ENCODE data around the gene PSAPL1. TPM values are rescaled to one million over a fixed set of nuclear protein-coding genes. Genes with fewer than 3 reads are reported as not detected.

Gene PSAPL1
- total RNA-seq, 4 donors from 2014 or later: not detected

- Histone ChIP-seq H3K27me3 (no peaks in the 10 kb centered on the region), H3K27ac (replicated peaks in 1 of 4) (peak overlapping the region in 2 of 4 donors; percentile 5 to 36), H3K4me3 (no peak overlapping the region), H3K4me1 (peaks cover 0 to 35% (median 29%) of the 10 kb centered on the region in 4 donors), H3K36me3 (no peaks in the 10 kb centered on the region), H3K9me3 (peaks cover 0 to 11% (median 10%) of the 10 kb centered on the region in 4 donors)
- TF ChIP-seq POLR2AphosphoS5 (IDR thresholded peaks at IDR 0.05) (no peak), CTCF (IDR thresholded peaks at IDR 0.05) (peak; percentile 27 to 32 (median 29))
- 36% methylated on average over 9 of the region's 11 CpGs for WGBS
- intact Hi-C loops (cut with DNase I): loop anchor here (10.0 kb wide), 2 partner anchors 252 to 268 kb away; partner anchors contain the start of gene SORCS2
- DNase-seq (ENCODE audit: extremely low spot score): no peak
Measured at GRCh38 chr4:7462509-7462971, 27.8 kb upstream of the PSAPL1 start.

GRCh38 chr4:7461230-7461629, 26.5 kb upstream of the PSAPL1 start:
- TF ChIP-seq EP300 (IDR thresholded peaks at IDR 0.05): no peak
- TF ChIP-seq POLR2AphosphoS5 (IDR thresholded peaks at IDR 0.05): no peak
- no peak for TF ChIP-seq POLR2A (IDR thresholded peaks at IDR 0.05; ENCODE audit: low read depth)
- TF ChIP-seq CTCF (IDR thresholded peaks at IDR 0.05): no peak
- intact Hi-C loops (cut with DNase I): loop anchor here (10.0 kb wide), 2 partner anchors 254 to 266 kb away; partner anchors contain the start of gene SORCS2

GRCh38 chr4:7460566-7460965, 25.8 kb upstream of the PSAPL1 start:
- Histone ChIP-seq H3K27me3 (no peaks in the 10 kb centered on the region), H3K4me3 (no peak overlapping the region), H3K36me3 (no peaks in the 10 kb centered on the region), H3K4me1 (peaks cover 0 to 35% (median 29%) of the 10 kb centered on the region in 4 donors), H3K9me3 (peaks cover 0 to under 1% (median under 1%) of the 10 kb centered on the region in 4 donors), H3K27ac (replicated peaks in 1 of 4) (no peak overlapping the region)
- 61% methylated on average over 17 of the region's 17 CpGs for WGBS
- no peak for TF ChIP-seq POLR2A (IDR thresholded peaks at IDR 0.05; ENCODE audit: low read depth)
- TF ChIP-seq EP300 (IDR thresholded peaks at IDR 0.05): no peak
- no peak for TF ChIP-seq POLR2AphosphoS5 (IDR thresholded peaks at IDR 0.05)
- TF ChIP-seq CTCF (IDR thresholded peaks at IDR 0.05): no peak
- no peak for DNase-seq (ENCODE audit: extremely low spot score)
- intact Hi-C loops (cut with DNase I): loop anchor here (10.0 kb wide), 2 partner anchors 254 to 266 kb away; partner anchors contain the start of gene SORCS2

More at GRCh38 chr4:7461230-7461629, 26.5 kb upstream of the PSAPL1 start:
- WGBS: 68% methylated on average over 15 of the region's 17 CpGs
- Histone ChIP-seq H3K4me3 (no peak overlapping the region), H3K27me3 (no peaks in the 10 kb centered on the region), H3K4me1 (peaks cover 0 to 35% (median 29%) of the 10 kb centered on the region in 4 donors), H3K27ac (replicated peaks in 1 of 4) (no peak overlapping the region), H3K9me3 (peaks cover 0 to 7% (median 7%) of the 10 kb centered on the region in 4 donors), H3K36me3 (no peaks in the 10 kb centered on the region)
- DNase-seq (ENCODE audit: extremely low spot score): no peak

GRCh38 chr4:7459471-7459870, 24.7 kb upstream of the PSAPL1 start:
- Histone ChIP-seq H3K4me1 (peaks cover 0 to 35% (median 29%) of the 10 kb centered on the region in 4 donors), H3K4me3 (no peak overlapping the region), H3K36me3 (no peaks in the 10 kb centered on the region), H3K27me3 (no peaks in the 10 kb centered on the region), H3K27ac (replicated peaks in 1 of 4) (no peak overlapping the region), H3K9me3 (no peaks in the 10 kb centered on the region)
- 94% methylated on average over 6 of the region's 8 CpGs for WGBS
- DNase-seq (ENCODE audit: extremely low spot score): no peak
- intact Hi-C loops (cut with DNase I): no loop called here
- TF ChIP-seq POLR2AphosphoS5 (IDR thresholded peaks at IDR 0.05) (no peak), POLR2A (IDR thresholded peaks at IDR 0.05; ENCODE audit: low read depth) (no peak), CTCF (IDR thresholded peaks at IDR 0.05) (no peak), EP300 (IDR thresholded peaks at IDR 0.05) (no peak)

- H3K27me3 ChIP-seq: no peaks in the 10 kb centered on the region
- H3K9me3 ChIP-seq: no peaks in the 10 kb centered on the region
- TF ChIP-seq EP300 (IDR thresholded peaks at IDR 0.05): no peak
- TF ChIP-seq POLR2A (IDR thresholded peaks at IDR 0.05; ENCODE audit: low read depth): no peak
- no peak for TF ChIP-seq POLR2AphosphoS5 (IDR thresholded peaks at IDR 0.05)
- no peak for TF ChIP-seq CTCF (IDR thresholded peaks at IDR 0.05)
- no peak overlapping the region for H3K27ac ChIP-seq (replicated peaks in 1 of 4)
- no peak for DNase-seq (ENCODE audit: extremely low spot score)
- no peaks in the 10 kb centered on the region for H3K36me3 ChIP-seq
- no peak overlapping the region for H3K4me3 ChIP-seq
- WGBS: 91% methylated on average over 4 of the region's 4 CpGs
- intact Hi-C loops (cut with DNase I): no loop called here
- peaks cover 0 to 28% (median 23%) of the 10 kb centered on the region in 4 donors for H3K4me1 ChIP-seq
Measured at GRCh38 chr4:7458477-7458876, 23.7 kb upstream of the PSAPL1 start.
